ENCODE results near the gene SLC5A10. TPM values are rescaled to one million over a fixed set of nuclear protein-coding genes. Genes with fewer than 3 reads are reported as not detected.
A peak's percentile ranks its signal among the peaks of the same experiment; 100 is the strongest.
"Not testable (repeated sequence)": the region's sequence is repeated elsewhere in the genome, so short reads cannot be mapped to it uniquely, and the experiment has no call there.

SLC5A10 gene
- total RNA-seq, 2 experiments from 2014 or later = not detected

- H3K9me3 Mint-ChIP-seq; POLR2A ChIA-PET; H3K4me3 ChIP-seq (ENCODE audit: low read length); H3K27me3 ChIP-seq (ENCODE audit: control insufficient read depth in 1 of 2, insufficient read depth in 2 of 2, low read length in 2 of 2); H3K4me1 ChIP-seq (ENCODE audit: insufficient read depth, low read length); CTCF ChIA-PET; H3K4me3 Mint-ChIP-seq; H3K27me3 Mint-ChIP-seq; H3K9me3 ChIP-seq (ENCODE audit: control insufficient read depth in 1 of 2, insufficient read depth in 1 of 2, low read length in 2 of 2); H3K36me3 Mint-ChIP-seq (ENCODE audit: low read depth); H3K27ac ChIP-seq (ENCODE audit: low read depth in 1 of 2, low read length in 2 of 2); DNase-seq; H3K36me3 ChIP-seq (ENCODE audit: insufficient read depth, low read length); H3K27ac Mint-ChIP-seq; H3K4me1 Mint-ChIP-seq (ENCODE audit: low read depth); intact Hi-C loops (cut with DNase I, micrococcal nuclease): not testable (repeated sequence)
- peak; percentile 94 for ATAC-seq (ENCODE audit: poor library complexity)
These were observed 103.5 kb downstream of the SLC5A10 start for GRCh38 chr17:19055447-19055846.

DNA sequence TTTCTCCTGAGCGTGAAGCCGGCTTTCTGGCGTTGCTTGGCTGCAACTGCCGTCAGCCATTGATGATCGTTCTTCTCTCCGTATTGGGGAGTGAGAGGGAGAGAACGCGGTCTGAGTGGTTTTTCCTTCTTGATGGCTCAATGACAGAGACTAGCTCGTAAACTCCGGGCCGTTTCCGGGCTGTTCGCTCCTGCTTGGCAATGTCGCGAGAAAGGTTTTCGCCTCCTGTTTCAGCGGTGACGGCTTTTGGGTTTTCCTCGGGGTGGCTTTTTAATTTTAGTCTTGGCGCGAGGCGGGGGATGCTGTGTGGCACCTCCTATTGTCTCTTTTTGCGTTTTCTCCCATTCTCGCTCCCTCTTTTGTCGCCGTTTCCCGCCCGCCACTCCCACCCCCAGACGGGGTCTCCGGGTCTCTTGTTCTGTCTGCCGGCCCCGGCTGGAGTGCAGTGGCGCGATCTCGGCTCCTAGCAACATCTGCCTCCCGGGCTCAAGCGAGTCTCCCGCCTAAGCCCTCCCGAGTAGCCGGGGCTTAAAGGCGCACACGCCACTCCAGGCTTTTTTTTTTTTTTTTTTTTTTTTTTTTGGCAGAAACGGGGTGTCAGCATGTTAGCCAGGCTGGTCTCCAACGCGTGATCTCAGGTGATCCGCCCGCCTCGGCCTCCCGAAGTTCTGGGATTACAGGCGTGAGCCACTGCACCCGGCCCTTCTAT is 110.2 kb downstream of the SLC5A10 start:
- H3K4me3 Mint-ChIP-seq; POLR2A ChIA-PET; H3K27ac Mint-ChIP-seq; intact Hi-C loops (cut with DNase I, micrococcal nuclease); CTCF ChIA-PET; H3K4me3 ChIP-seq (ENCODE audit: low read length); H3K9me3 Mint-ChIP-seq; H3K9me3 ChIP-seq (ENCODE audit: control insufficient read depth in 1 of 2, insufficient read depth in 1 of 2, low read length in 2 of 2); H3K36me3 ChIP-seq (ENCODE audit: insufficient read depth, low read length); H3K4me1 ChIP-seq (ENCODE audit: insufficient read depth, low read length); H3K36me3 Mint-ChIP-seq (ENCODE audit: low read depth); H3K27ac ChIP-seq (ENCODE audit: low read depth in 1 of 2, low read length in 2 of 2); H3K4me1 Mint-ChIP-seq (ENCODE audit: low read depth); H3K27me3 ChIP-seq (ENCODE audit: control insufficient read depth in 1 of 2, insufficient read depth in 2 of 2, low read length in 2 of 2); H3K27me3 Mint-ChIP-seq: not testable (repeated sequence)
- ATAC-seq (ENCODE audit: poor library complexity) (peak; percentile 41), DNase-seq (peak in 5 of 14 experiments; percentile 54 to 89 (median 66))

DNA sequence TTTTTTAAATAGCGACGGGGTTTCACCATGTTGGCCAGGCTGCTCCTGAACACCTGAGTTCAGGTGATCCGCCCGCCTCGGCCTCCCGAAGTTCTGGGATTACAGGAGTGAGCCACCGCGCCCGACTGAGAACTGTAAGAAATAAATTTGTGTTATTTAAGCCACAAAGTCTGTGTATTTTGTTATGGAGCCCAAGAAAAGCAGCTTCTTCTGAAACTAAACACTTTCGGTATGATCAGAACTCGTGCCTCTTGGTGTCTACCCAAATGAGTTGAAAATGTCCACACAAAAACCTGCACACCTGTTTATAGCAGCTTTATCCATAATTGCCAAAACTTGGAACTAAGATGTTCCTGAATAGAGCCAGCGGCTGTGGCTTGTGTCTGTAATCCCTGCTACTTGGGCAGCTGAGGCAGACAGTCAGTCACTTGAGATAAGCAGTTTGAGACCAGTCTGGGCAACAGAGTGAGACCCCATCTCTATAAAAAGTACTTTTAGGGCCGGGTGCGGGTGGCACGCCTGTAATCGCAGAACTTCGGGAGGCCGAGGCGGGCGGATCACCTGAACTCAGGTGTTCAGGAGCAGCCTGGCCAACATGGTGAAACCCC is 110.9 kb downstream of the SLC5A10 start:
- H3K36me3 ChIP-seq (ENCODE audit: insufficient read depth, low read length); H3K36me3 Mint-ChIP-seq (ENCODE audit: low read depth); H3K9me3 ChIP-seq (ENCODE audit: control insufficient read depth in 1 of 2, insufficient read depth in 1 of 2, low read length in 2 of 2); H3K27ac ChIP-seq (ENCODE audit: low read depth in 1 of 2, low read length in 2 of 2); H3K4me1 Mint-ChIP-seq (ENCODE audit: low read depth); H3K27me3 Mint-ChIP-seq; intact Hi-C loops (cut with DNase I, micrococcal nuclease); H3K9me3 Mint-ChIP-seq; H3K4me3 ChIP-seq (ENCODE audit: low read length); H3K27me3 ChIP-seq (ENCODE audit: control insufficient read depth in 1 of 2, insufficient read depth in 2 of 2, low read length in 2 of 2); CTCF ChIA-PET; POLR2A ChIA-PET; H3K4me3 Mint-ChIP-seq; H3K27ac Mint-ChIP-seq; H3K4me1 ChIP-seq (ENCODE audit: insufficient read depth, low read length); DNase-seq: not testable (repeated sequence)
- ATAC-seq (ENCODE audit: poor library complexity) = peak; percentile 66

DNA sequence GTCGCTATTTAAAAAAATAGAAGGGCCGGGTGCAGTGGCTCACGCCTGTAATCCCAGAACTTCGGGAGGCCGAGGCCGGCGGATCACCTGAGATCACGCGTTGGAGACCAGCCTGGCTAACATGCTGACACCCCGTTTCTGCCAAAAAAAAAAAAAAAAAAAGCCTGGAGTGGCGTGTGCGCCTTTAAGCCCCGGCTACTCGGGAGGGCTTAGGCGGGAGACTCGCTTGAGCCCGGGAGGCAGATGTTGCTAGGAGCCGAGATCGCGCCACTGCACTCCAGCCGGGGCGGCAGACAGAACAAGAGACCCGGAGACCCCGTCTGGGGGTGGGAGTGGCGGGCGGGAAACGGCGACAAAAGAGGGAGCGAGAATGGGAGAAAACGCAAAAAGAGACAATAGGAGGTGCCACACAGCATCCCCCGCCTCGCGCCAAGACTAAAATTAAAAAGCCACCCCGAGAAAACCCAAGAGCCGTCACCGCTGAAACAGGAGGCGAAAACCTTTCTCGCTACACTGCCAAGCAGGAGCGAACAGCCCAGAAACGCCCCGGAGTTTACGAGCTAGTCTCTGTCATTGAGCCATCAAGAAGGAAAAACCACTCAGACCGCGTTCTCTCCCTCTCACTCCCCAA is 111.5 kb downstream of the SLC5A10 start:
- CTCF ChIA-PET; H3K9me3 ChIP-seq (ENCODE audit: control insufficient read depth in 1 of 2, insufficient read depth in 1 of 2, low read length in 2 of 2); H3K27ac ChIP-seq (ENCODE audit: low read depth in 1 of 2, low read length in 2 of 2); H3K9me3 Mint-ChIP-seq; intact Hi-C loops (cut with DNase I, micrococcal nuclease); POLR2A ChIA-PET; H3K4me1 ChIP-seq (ENCODE audit: insufficient read depth, low read length); H3K4me1 Mint-ChIP-seq (ENCODE audit: low read depth); H3K27me3 Mint-ChIP-seq; H3K36me3 ChIP-seq (ENCODE audit: insufficient read depth, low read length); H3K36me3 Mint-ChIP-seq (ENCODE audit: low read depth); H3K27me3 ChIP-seq (ENCODE audit: control insufficient read depth in 1 of 2, insufficient read depth in 2 of 2, low read length in 2 of 2): not testable (repeated sequence)
- DNase-seq = peak in 11 of 14 experiments; percentile 29 to 92 (median 66)
- Mint-ChIP-seq H3K4me3 (peak overlapping the region; percentile 72), H3K27ac (peak overlapping the region; percentile 83)
- peak; percentile 22 for ATAC-seq (ENCODE audit: poor library complexity)
- H3K4me3 ChIP-seq (ENCODE audit: low read length) = peak overlapping the region; percentile 19

- H3K27ac Mint-ChIP-seq; H3K4me1 ChIP-seq (ENCODE audit: insufficient read depth, low read length); H3K27me3 ChIP-seq (ENCODE audit: control insufficient read depth in 1 of 2, insufficient read depth in 2 of 2, low read length in 2 of 2); H3K36me3 ChIP-seq (ENCODE audit: insufficient read depth, low read length); intact Hi-C loops (cut with DNase I, micrococcal nuclease); ATAC-seq (ENCODE audit: poor library complexity); H3K27ac ChIP-seq (ENCODE audit: low read depth in 1 of 2, low read length in 2 of 2); H3K9me3 Mint-ChIP-seq; CTCF ChIA-PET; H3K27me3 Mint-ChIP-seq; H3K4me1 Mint-ChIP-seq (ENCODE audit: low read depth); H3K9me3 ChIP-seq (ENCODE audit: control insufficient read depth in 1 of 2, insufficient read depth in 1 of 2, low read length in 2 of 2); H3K36me3 Mint-ChIP-seq (ENCODE audit: low read depth); H3K4me3 Mint-ChIP-seq; POLR2A ChIA-PET: not testable (repeated sequence)
- DNase-seq = peak in 4 of 14 experiments; percentile 2 to 23 (median 6)
- H3K4me3 ChIP-seq (ENCODE audit: low read length) = peak overlapping the region; percentile 14
These were observed 112.4 kb downstream of the SLC5A10 start for GRCh38 chr17:19064378-19064777.

DNA sequence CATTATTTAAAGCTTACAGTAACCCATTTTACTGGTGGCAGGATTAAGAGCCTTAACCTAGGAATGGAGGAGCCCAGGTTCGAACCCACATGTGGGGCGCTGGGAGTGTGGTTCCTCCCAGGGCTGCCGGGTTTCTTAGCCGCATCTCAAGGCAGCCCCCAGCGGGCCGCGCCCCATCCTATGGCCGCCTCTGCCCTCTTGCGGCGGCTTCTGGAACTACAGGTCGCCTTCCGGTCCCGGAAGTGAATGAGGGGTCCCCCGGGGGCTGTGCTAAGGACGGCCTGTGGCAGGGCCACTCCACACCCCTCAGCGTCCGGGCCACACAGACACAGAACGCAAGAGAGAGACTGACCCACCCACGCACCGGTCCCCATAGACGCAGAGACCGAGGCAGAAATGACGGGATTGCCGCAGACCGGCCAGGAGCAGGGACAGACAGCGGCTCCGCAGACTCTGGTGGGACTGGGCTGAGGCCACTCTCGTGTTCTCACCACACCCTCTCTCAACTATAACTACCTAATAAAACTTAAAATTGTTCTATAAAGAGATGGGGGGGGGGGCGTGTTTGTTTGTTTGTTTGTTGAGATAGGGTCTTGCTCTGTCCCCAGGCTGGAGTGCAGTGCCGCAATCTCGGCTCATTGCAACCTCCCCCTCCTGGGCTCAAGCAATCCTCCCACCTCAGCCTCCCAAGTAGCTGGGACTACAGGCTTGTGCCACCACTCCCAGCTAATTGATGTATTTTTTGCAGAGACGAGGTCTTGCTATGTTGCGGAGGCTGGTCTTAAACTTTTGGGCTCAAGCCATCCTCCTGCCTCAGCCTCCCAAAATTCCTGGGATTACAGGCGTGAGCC is 118.6 kb downstream of the SLC5A10 start:
- H3K36me3 ChIP-seq (ENCODE audit: insufficient read depth, low read length); intact Hi-C loops (cut with DNase I, micrococcal nuclease); H3K4me1 ChIP-seq (ENCODE audit: insufficient read depth, low read length); CTCF ChIA-PET; H3K4me3 Mint-ChIP-seq; H3K27me3 Mint-ChIP-seq; H3K9me3 Mint-ChIP-seq; H3K36me3 Mint-ChIP-seq (ENCODE audit: low read depth); H3K4me3 ChIP-seq (ENCODE audit: low read length); H3K27ac ChIP-seq (ENCODE audit: low read depth in 1 of 2, low read length in 2 of 2); H3K27me3 ChIP-seq (ENCODE audit: control insufficient read depth in 1 of 2, insufficient read depth in 2 of 2, low read length in 2 of 2); POLR2A ChIA-PET; H3K9me3 ChIP-seq (ENCODE audit: control insufficient read depth in 1 of 2, insufficient read depth in 1 of 2, low read length in 2 of 2); DNase-seq; H3K4me1 Mint-ChIP-seq (ENCODE audit: low read depth); H3K27ac Mint-ChIP-seq: not testable (repeated sequence)
- peak; percentile 98 for ATAC-seq (ENCODE audit: poor library complexity)
